Type B pancreatic cell (in vitro differentiated cells): Measurements from ENCODE around the gene ABLIM1. TPM values are rescaled to one million over a fixed set of nuclear protein-coding genes. Genes with fewer than 3 reads are reported as not detected.

ENCODE experiments used
- DNase-seq: peaks from one replicate; pipeline ENCODE4 v3.0.0; 2021; ENCODE audit warnings: mixed read lengths; ENCODE audit not compliant: unreplicated experiment; ENCODE audit errors: extremely low spot score
- H3K27ac Mint-ChIP-seq: 2 replicates; pipeline ENCODE4 v1.8.0; 2021; ENCODE audit warnings: mild to moderate bottlenecking, mixed read lengths
- H3K27me3 Mint-ChIP-seq: 2 replicates; pipeline ENCODE4 v1.8.0; 2021; ENCODE audit warnings: mixed read lengths
- H3K36me3 Mint-ChIP-seq: 2 replicates; pipeline ENCODE4 v1.8.0; 2021; ENCODE audit warnings: mixed read lengths
- H3K4me1 Mint-ChIP-seq: one replicate; pipeline ENCODE4 v1.8.0; 2021; ENCODE audit warnings: mixed read lengths; ENCODE audit not compliant: unreplicated experiment
- H3K4me3 Mint-ChIP-seq: 2 replicates; pipeline ENCODE4 v1.8.0; 2021; ENCODE audit warnings: mild to moderate bottlenecking, mixed read lengths
- H3K9me3 Mint-ChIP-seq: 2 replicates; pipeline ENCODE4 v1.8.0; 2021; ENCODE audit warnings: mixed read lengths
- CTCF ChIP-seq: fragments of 200-600 bp; sonication (generic); conservative IDR thresholded peaks from 2 replicates; pipeline ENCODE4 v1.5.0; 2021; ENCODE audit warnings: antibody characterized with exemption, mild to moderate bottlenecking
- total RNA-seq: library from RNA; stranded (reverse); gene quantifications from 2 replicates; pipeline ENCODE4 v1.2.1, GENCODE V29; 2021; ENCODE audit warnings: low replicate concordance

ABLIM1 gene
- total RNA-seq, 1 donor from 2014 or later: 77.7 TPM

DNA sequence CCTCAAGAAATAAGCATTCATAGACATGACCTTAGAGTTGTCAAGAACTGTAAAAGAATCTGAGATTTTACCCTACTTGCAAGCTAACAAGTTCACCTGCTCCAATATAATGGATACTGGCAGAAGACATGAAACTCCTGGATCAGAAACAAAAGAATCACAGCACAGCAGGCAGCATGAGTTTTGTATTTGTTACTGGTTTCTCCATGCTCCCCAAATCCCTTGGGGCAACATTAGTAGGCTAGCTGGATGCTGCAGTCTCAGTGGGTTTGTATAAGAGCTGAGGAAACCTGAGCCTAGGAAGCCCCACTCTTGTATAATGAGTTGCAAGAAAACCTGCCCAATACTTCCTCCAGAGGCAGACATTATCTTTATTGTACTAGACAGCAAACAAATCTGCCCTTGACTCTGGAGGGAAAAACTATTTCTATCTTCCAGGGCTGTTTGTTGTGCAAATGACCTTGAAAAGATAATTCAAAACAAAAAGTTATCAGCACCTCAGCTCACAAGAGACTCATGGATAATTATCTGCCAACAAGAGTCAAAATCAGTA lies 64.8 kb downstream of the ABLIM1 start:
- Mint-ChIP-seq H3K4me1 (no peaks in the 10 kb centered on the region), H3K36me3 (peaks cover 20% of the 10 kb centered on the region), H3K9me3 (peaks cover 13% of the 10 kb centered on the region), H3K27me3 (no peaks in the 10 kb centered on the region), H3K27ac (no peak overlapping the region), H3K4me3 (no peak overlapping the region)
- no peak for DNase-seq
- TF ChIP-seq CTCF: no peak

- peaks cover 20% of the 10 kb centered on the region for H3K36me3 Mint-ChIP-seq
- no peak overlapping the region for H3K4me3 Mint-ChIP-seq
- no peak for DNase-seq
- H3K9me3 Mint-ChIP-seq: peaks cover 13% of the 10 kb centered on the region
- no peak for TF ChIP-seq CTCF
- no peak overlapping the region for H3K27ac Mint-ChIP-seq
- no peaks in the 10 kb centered on the region for H3K27me3 Mint-ChIP-seq
- H3K4me1 Mint-ChIP-seq: no peaks in the 10 kb centered on the region
Observed at GRCh38 chr10:114590993-114591392, 67.1 kb downstream of the ABLIM1 start.

DNA sequence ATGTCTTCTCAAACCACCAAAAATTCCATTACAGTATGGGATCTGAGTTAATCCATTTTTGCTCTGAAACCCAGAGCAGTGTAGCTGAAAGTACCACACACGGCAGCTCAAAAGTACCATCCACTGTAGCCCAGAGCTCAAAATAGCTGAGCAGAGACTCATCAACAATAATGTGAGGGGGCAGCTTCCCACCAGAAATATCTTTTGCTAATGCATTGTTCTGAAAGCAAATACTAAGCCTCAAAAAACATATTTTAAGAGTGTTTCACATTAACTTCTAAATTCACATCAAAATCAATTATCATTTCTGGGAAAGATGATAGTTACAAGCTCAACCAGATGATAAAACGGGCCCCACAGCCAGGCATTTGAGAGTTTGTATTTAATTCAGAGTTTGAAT lies 73.7 kb downstream of the ABLIM1 start:
- H3K36me3 Mint-ChIP-seq: no peaks in the 10 kb centered on the region
- no peak for DNase-seq
- no peak overlapping the region for H3K27ac Mint-ChIP-seq
- no peak for TF ChIP-seq CTCF
- H3K27me3 Mint-ChIP-seq: no peaks in the 10 kb centered on the region
- H3K9me3 Mint-ChIP-seq: no peaks in the 10 kb centered on the region
- no peak overlapping the region for H3K4me3 Mint-ChIP-seq
- no peaks in the 10 kb centered on the region for H3K4me1 Mint-ChIP-seq

GRCh38 chr10:114581071-114581470 lies 77.0 kb downstream of the ABLIM1 start:
- TF ChIP-seq CTCF: no peak
- Mint-ChIP-seq H3K4me3 (no peak overlapping the region), H3K9me3 (no peaks in the 10 kb centered on the region), H3K27me3 (no peaks in the 10 kb centered on the region), H3K4me1 (no peaks in the 10 kb centered on the region), H3K27ac (no peak overlapping the region), H3K36me3 (no peaks in the 10 kb centered on the region)
- no peak for DNase-seq

GRCh38 chr10:114577133-114577532 lies 80.9 kb downstream of the ABLIM1 start:
- H3K27ac Mint-ChIP-seq: no peak overlapping the region
- H3K36me3 Mint-ChIP-seq: peaks cover 3% of the 10 kb centered on the region
- TF ChIP-seq CTCF: no peak
- peaks cover 7% of the 10 kb centered on the region for H3K4me1 Mint-ChIP-seq
- no peaks in the 10 kb centered on the region for H3K27me3 Mint-ChIP-seq
- H3K9me3 Mint-ChIP-seq: no peaks in the 10 kb centered on the region
- no peak for DNase-seq
- no peak overlapping the region for H3K4me3 Mint-ChIP-seq

- Mint-ChIP-seq H3K27me3 (no peaks in the 10 kb centered on the region), H3K4me1 (peaks cover 7% of the 10 kb centered on the region), H3K36me3 (peaks cover 3% of the 10 kb centered on the region), H3K27ac (no peak overlapping the region), H3K4me3 (no peak overlapping the region), H3K9me3 (no peaks in the 10 kb centered on the region)
- no peak for DNase-seq
- TF ChIP-seq CTCF: no peak
Observed at GRCh38 chr10:114576716-114577115, 81.4 kb downstream of the ABLIM1 start.
